Bronchial epithelial cell (primary cell): ENCODE results near the gene RBM18. TPM values are rescaled to one million over a fixed set of nuclear protein-coding genes. Genes with fewer than 3 reads are reported as not detected.

Source experiments
- DNase-seq: peaks from one replicate; pipeline ENCODE4 v3.0.0-alpha.2; 2010; ENCODE audit warnings: low read depth
- FAIRE-seq: peaks from 2 replicates; lab custom pipeline; 2011; peaks lifted over from hg19 to GRCh38; lab: Jason Lieb, UNC
- H3K27me3 ChIP-seq: 2 replicates; pipeline ENCODE4 v1.5.1; 2011; ENCODE audit warnings: low read length; ENCODE audit not compliant: control insufficient read depth, insufficient read depth
- H3K36me3 ChIP-seq: 2 replicates; pipeline ENCODE4 v1.5.1; 2011; ENCODE audit warnings: low read length; ENCODE audit not compliant: control insufficient read depth, insufficient read depth
- H3K4me3 ChIP-seq: 2 replicates; pipeline ENCODE4 v1.5.1; 2011; ENCODE audit warnings: mild to moderate bottlenecking, low read depth, low read length, control low read depth
- total RNA-seq: library from RNA; depleted of rRNA; stranded (reverse); fragments of >200 nt; gene quantifications from 2 replicates; pipeline ENCODE4 v1.2.1, GENCODE V29; 2014
- TF ChIP-seq, protein P1 (sequence below): IDR thresholded peaks from 2 replicates; pipeline ENCODE4 v1.5.1; 2011; ENCODE audit warnings: mild to moderate bottlenecking, moderate library complexity, low read length, control low read depth, inconsistent platforms; ENCODE audit not compliant: insufficient read depth, severe bottlenecking

The RBM18 gene
- total RNA-seq, 1 donor from 2014 or later = 8.4 TPM

DNA sequence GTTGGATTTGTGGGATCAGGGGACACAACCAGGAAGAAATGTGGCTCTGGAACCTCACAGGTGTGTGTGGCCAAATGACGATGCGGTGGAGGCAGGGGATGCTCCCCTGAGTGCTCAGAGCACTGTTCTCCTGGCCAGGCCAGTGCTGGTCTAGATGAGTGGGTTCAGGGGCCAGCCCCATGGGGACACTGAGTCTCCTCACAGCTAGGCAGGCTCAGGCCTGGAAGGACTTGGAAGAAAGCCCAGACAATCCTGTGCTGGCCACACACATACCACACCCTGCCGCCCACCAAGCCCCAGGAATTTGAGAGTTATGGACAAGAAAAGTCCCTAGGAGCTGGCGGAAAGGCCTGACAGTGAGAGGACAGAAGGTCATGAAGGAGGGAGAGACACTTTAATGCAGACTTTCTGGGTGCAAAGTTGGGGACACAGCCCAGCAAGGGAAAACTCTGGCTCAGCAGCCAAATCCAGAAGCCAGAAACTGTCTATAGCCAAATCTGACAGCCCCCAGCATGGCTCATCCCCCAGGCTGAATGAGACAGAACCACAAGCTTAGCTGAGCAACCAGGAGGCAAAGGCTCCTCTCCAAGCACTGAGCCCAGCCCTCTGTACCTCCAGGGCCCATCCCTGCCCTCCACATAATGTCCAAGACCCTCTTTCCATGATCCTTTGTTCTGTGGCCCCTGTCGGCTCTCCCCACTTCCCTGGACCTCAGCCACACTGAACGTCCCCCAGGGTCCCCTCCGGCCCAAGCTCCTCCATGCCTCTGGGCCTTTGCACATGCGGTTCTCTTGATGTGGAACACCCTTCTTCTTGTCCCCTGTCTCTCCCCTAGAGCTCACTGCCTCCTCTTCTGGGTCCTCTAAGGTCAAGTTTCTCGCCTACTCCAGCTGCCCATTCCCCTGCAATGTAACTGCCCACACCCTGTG is 58.3 kb downstream of the RBM18 start:
- TF ChIP-seq, protein P1, sequence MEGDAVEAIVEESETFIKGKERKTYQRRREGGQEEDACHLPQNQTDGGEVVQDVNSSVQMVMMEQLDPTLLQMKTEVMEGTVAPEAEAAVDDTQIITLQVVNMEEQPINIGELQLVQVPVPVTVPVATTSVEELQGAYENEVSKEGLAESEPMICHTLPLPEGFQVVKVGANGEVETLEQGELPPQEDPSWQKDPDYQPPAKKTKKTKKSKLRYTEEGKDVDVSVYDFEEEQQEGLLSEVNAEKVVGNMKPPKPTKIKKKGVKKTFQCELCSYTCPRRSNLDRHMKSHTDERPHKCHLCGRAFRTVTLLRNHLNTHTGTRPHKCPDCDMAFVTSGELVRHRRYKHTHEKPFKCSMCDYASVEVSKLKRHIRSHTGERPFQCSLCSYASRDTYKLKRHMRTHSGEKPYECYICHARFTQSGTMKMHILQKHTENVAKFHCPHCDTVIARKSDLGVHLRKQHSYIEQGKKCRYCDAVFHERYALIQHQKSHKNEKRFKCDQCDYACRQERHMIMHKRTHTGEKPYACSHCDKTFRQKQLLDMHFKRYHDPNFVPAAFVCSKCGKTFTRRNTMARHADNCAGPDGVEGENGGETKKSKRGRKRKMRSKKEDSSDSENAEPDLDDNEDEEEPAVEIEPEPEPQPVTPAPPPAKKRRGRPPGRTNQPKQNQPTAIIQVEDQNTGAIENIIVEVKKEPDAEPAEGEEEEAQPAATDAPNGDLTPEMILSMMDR = no peak
- peak; percentile 39 for DNase-seq
- no peak overlapping the region for H3K4me3 ChIP-seq
- no peaks in the 10 kb centered on the region for H3K27me3 ChIP-seq
- H3K36me3 ChIP-seq = no peaks in the 10 kb centered on the region
- FAIRE-seq = no peak

DNA sequence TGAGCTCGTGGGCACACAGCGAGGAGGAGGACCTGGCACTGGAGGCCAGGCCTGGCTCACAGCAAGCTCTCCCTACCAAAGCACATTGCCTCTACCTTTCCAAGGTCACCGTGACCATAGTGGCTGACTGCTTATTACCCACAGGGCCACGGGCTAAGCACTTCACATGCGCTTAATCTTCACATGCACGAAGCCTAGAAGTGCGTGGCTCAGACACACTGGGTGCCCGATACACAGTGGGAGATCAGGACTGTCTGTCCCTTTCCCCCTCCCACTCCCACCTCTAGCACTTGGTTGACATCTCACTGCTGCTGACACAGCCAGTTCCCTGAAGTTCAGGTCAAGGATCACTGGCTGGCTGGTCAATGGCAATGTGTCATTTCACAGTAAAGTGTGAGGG is 59.5 kb downstream of the RBM18 start:
- no peaks in the 10 kb centered on the region for H3K27me3 ChIP-seq
- H3K4me3 ChIP-seq = no peak overlapping the region
- FAIRE-seq (peak; percentile 7), DNase-seq (no peak)
- TF ChIP-seq, protein P1 = no peak
- H3K36me3 ChIP-seq = no peaks in the 10 kb centered on the region

DNA sequence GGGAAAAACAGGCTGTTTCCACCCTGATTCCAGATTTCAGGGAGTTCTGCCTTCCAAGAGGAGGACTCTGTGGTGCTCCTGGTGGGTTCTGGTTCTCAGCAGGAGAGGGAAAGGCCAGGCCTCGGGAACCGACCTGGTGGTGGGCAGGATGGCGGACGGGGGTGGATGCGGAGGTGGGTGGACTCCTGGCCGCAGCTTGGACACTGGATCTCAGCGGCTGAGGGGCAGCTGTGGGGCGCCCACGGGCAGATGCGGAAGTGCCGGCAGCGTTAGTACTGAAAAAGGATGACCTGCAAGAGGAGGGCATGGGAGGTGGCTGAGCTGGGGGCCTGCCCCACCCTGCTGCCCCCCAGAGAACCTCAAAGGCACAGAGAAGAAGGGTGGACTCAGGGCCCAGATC is 60.1 kb downstream of the RBM18 start:
- FAIRE-seq = no peak
- Histone ChIP-seq H3K27me3 (no peaks in the 10 kb centered on the region), H3K4me3 (no peak overlapping the region), H3K36me3 (no peaks in the 10 kb centered on the region)
- TF ChIP-seq, protein P1 = no peak
- no peak for DNase-seq

DNA sequence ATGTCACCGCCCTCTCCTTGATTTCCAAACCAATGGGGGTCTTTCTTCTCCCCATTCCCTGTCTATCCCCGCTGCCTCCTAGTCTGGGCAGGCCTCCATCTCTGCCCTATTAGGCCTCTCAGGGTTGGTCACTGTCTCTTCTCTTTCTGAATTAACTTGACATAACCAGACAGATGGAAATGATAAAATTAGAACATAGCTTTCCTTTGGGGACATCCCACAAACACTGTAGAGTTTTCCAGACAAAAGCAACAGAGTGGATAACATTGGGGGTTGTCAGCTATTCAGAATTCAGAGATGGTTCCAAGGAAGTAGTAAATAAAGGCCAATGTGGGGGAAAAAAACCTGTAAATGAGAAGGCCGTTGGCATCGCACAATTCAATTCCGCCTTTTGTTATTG is 60.6 kb downstream of the RBM18 start:
- Histone ChIP-seq H3K36me3 (no peaks in the 10 kb centered on the region), H3K4me3 (no peak overlapping the region), H3K27me3 (no peaks in the 10 kb centered on the region)
- DNase-seq (no peak), FAIRE-seq (no peak)
- TF ChIP-seq, protein P1 = no peak

DNA sequence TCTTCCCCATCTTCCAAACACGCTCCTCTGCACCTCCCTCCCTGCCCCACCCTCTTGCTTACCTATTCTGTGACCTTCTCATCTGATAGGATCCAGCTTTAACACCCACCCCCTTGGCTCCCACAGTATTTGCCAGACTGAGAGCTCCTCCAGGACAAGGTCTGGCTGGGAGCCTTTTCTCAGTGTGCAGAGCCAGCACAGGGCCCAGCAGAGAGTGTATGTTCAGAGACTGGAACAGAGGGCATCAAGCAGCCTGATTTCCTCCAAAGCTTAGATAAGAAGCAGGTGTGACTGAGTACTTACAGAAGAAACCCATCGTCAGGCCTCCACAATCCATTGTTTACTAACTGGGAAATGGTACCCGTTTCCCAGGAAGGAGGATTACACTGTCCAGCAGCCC is 62.5 kb downstream of the RBM18 start:
- FAIRE-seq = no peak
- Histone ChIP-seq H3K36me3 (no peaks in the 10 kb centered on the region), H3K4me3 (no peak overlapping the region), H3K27me3 (peaks cover 3% of the 10 kb centered on the region)
- no peak for DNase-seq
- TF ChIP-seq, protein P1 = no peak
